HG03095 (cell line): ENCODE measurements around the gene CUEDC1.

ENCODE experiments used
- ATAC-seq: cut with Tn5 transposase; IDR thresholded peaks from one replicate; pipeline ENCODE4 v1.9.1; 2021; ENCODE audit warnings: moderate library complexity; ENCODE audit not compliant: unreplicated experiment

Gene CUEDC1

DNA sequence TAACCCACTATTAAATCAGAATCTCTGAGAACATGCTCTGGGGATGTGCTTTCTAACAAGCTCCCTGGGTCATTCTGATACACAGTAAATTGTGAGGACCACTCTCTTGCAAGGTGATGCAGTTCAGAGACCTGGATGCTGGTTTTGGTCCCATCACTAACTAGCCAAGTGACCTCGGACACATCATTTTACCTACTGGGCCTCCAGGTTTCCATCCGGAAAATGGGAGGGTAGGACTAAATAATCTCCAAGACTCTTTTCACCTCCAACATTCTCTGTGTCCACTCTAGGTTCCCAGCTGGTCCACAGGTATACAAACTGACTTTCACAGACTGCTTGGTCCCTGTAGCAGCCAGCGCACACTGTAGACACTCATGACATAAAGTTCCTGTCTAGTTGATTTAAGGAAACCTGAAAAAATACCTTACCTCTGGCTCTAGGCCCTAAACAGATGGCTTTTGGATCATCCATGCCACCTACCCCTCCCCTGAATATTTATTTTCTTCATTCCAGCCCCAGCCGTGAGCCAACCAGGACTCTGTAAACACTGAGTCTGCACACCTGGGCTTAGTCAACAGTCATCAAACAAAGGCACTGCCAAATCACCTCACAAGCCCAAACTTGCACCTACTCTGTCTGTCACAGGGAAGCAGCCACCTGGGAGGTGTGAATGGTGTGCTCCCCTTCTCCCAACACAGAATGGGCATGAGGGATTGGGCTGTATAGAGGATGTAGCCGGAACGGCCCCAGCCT, 54.0 kb downstream of the CUEDC1 start:
- ATAC-seq, result no peak

- ATAC-seq, result no peak
Observed at GRCh38 chr17:57899822-57900221, 55.4 kb downstream of the CUEDC1 start.

- ATAC-seq, result no peak
Observed at GRCh38 chr17:57899391-57899790, 55.8 kb downstream of the CUEDC1 start.

GRCh38 chr17:57898487-57899311, 56.5 kb downstream of the CUEDC1 start:
- ATAC-seq, result no peak

DNA sequence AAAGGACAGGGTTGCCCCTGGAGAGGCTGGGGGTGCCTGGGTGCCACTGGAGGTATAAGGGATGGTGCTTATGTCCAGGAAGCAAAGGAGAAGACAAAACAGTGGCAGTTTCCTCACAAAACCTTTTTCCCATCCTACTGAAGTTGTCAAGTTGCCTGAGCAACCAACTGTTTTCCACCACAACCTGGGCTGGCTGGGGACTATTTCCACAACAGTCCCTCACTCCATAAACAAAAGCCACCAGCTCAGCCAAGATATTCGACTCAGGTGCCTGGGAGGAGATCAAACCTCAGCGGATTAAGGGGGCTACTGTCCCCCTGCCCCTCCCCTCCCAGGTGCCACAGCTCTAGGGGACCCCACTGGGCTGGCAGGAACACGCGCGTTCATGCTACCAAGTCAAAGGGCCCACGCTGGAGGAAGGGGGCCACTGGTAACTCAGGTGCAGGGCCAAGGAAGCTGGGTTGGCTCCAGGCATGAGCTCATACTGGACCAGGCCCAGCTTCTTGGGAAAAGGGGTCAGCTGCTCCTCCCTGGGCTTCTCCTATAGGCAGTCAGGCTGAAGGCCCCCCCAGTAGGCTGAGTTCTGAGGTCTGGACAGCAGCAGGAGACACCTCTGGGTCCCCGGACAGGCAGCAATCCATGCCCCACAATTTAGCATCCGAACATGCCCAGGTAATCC, 59.7 kb downstream of the CUEDC1 start:
- no peak for ATAC-seq

DNA sequence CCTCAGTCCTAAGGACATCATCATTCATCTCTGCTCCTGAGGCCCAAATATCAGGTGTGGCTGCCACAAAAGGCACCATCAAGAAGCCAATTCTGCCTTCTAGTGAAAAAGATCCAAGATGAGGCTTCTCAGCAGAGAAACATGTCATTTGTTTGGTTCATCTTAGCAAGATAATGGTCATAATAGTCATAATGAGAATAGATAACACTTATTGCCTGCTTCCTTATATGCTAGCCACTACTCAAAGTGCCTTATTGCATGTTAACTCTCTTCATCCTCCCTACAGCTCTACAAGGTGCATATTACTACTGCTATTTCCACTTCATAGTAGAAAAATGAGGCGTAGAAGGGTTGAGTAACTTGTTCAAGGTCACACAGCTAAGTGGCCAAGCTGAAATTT, 60.4 kb downstream of the CUEDC1 start:
- ATAC-seq, result no peak

DNA sequence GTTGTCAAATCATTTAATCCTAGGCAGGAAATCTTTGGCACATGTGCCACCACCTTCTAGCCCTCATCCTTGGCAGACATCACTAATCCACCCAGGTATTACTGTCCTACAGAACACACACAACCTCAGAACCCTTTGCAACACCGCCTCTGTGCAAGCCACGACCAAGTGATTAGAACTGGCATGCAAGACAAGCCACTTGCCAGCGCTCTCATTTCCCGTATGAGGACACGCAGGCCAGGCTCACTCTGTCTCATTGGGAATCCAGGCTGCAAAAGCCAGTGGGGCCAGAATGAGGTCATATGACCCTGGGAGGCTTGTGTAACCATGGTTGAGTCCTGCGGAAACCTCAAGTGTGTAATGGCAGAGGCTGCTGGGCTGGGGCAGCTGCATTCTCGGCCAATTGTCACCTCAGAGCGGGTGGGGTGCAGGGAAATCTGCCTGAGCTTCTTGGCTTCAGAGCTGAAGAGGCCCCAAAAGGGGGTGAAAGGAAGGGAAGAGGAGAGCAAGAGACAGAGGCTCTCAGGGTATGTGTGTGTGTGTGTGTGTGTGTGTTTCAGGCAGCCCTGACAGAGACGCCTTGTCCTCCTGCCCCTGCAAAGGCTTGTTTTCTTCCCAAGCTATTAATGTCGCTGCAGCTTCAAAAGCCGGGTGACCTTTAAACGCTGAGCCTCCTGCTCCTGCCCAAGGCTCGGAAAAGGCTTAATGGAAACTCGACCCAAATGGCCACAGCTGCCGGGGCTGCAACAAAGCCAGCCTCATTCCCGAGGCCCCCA, 62.2 kb downstream of the CUEDC1 start:
- no peak for ATAC-seq

GRCh38 chr17:57892146-57892819, 62.9 kb downstream of the CUEDC1 start:
- no peak for ATAC-seq

- ATAC-seq, result no peak
Observed at GRCh38 chr17:57890857-57891232, 64.4 kb downstream of the CUEDC1 start.

GRCh38 chr17:57889892-57890856, 65.0 kb downstream of the CUEDC1 start:
- ATAC-seq, result no peak

DNA sequence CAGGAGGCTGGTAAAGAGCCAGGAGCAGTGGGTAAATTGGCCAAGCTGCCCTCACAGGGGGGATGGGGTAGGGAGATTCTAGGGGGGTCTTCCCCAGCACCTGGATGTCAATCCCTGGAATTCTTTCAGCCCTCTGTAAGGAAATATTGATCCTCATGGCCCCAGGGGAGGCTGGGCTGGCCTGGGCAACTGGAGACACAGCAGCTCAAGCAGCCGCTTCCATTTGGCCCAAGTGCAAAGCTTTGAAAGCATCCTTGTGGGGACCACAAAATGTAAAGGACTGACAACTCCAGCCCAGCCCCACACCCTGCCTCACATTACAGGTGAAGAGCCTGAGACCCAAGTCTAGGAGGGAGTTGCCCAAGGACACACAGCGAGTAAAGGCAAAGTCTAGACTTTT, 66.0 kb downstream of the CUEDC1 start:
- no peak for ATAC-seq

DNA sequence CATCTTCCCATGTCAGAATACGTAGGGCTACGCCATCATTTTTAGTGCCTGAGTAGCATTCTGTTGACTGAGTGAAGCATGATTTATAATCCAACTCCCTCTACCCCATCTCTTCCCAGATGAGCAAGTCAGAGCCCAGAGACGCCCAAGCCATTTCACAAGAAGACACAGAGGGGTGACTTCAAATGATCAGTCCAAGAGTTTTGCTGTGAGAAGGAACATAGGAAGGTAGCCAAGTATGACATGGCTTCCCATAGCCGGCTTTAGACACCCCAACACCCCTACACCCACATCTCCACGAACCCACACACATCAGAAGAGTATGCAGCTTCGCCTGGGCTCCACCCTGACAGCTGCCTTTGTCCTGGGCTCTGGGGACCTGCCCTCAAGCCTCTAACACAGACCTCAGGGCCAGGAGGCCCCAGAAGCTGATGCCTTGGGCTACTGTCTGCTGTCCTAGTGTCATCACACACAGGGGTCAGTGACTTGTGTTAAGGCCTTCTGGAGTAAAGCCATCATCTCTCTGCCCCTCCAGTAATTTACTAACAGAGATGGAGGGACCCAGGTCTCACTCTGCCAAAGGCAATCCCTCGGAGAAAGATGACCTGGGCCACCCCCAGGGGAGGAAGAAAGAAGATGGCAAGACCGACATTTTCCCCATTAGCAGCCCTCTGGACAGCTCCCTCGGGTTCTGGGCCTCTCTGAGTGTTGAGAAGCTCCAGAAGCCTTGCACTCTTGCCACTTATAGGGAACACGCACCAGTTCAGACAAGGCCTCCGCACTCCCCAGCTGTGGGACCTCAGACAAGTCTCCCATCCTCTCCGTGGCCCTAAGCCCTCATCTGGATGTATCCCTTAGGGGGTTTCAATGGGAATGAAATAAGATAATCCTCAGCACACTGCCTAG, 66.6 kb downstream of the CUEDC1 start:
- no peak for ATAC-seq

DNA sequence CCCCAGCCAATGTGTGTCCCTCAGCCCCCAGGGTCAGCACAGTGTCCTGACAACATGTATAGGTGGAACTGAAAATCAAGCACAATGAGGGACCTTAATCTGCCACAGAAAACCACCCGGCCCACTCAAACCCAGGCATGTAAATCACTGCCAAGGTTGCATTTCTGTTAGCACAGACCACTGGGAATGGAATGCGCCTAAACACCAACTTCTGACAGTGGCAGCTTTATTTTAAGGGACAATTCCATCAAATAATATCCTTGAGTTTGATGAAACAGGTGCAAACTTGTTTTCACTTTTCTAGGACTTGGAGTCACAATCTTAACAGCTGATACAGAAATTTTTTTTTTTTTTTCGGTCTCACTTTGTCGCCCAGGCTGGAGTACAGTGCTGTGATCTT, 68.1 kb downstream of the CUEDC1 start:
- no peak for ATAC-seq

DNA sequence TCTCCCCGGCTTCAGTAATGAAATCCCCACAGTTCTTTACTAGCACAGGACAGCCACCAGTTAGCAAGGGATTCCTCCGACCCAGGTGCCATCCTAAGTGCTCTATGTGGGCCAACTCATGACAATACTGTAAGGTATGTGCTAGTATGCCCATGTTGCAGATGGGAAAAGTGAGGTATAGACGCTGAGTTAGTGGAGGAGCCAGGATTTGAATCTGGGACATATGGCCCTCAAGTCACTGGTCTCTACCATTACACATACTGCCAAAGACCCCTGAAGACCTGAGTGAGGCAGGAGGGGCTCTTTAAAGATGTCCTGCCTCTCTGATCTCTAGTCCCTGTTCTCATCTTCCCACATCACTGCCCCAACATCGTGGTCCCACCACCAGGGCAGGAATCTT, 69.2 kb downstream of the CUEDC1 start:
- ATAC-seq, result no peak

- ATAC-seq, result no peak
Observed at GRCh38 chr17:57885148-57885915, 69.9 kb downstream of the CUEDC1 start.

- no peak for ATAC-seq
Observed at GRCh38 chr17:57881783-57882351, 73.3 kb downstream of the CUEDC1 start.

DNA sequence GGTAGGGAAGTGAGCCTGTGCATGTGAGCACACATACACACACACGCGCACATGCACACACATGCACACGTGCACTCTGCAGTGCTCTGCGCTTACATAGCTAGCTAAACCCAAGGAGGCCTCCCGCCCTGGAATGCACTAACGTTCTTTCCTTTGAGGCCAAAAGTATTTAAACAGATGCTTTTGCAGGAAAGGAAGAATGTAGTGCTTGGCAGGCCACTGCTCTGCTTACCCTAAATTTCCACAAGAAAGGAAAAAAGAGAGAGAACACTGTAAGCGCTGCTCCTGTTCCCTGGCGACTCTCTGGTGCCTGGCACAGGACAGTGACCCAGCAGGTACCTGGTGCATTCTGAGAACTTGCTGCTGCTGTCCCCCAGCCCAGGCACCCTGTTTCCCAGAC, 74.1 kb downstream of the CUEDC1 start:
- no peak for ATAC-seq
